Measurements from ENCODE around the gene ACMSD. TPM values are rescaled to one million over a fixed set of nuclear protein-coding genes. Genes with fewer than 3 reads are reported as not detected.
"Not testable (repeated sequence)": the region's sequence is repeated elsewhere in the genome, so short reads cannot be mapped to it uniquely, and the experiment has no call there.

Gene ACMSD
- total RNA-seq, 4 donors from 2014 or later, result not detected

GRCh38 chr2:134796373-134796772 is 42.0 kb upstream of the ACMSD start:
- Histone ChIP-seq H3K27ac (no peak overlapping the region), H3K9me3 (no peaks in the 10 kb centered on the region), H3K27me3 (no peaks in the 10 kb centered on the region), H3K36me3 (no peaks in the 10 kb centered on the region), H3K4me1 (no peaks in the 10 kb centered on the region), H3K4me3 (no peak overlapping the region)
- no peak for TF ChIP-seq POLR2AphosphoS5 (IDR thresholded peaks at IDR 0.05)
- TF ChIP-seq CTCF (IDR thresholded peaks at IDR 0.05), result no peak
- no peak for TF ChIP-seq POLR2A (IDR thresholded peaks at IDR 0.05)
- no peak for ATAC-seq
- 33 to 67% methylated on average over 1 of the region's 2 CpGs for WGBS, 2 donors (ENCODE audit: low coverage in 1 of 2)

- H3K27me3 ChIP-seq, result no peaks in the 10 kb centered on the region
- no peaks in the 10 kb centered on the region for H3K4me1 ChIP-seq
- no peak overlapping the region for H3K27ac ChIP-seq
- no peaks in the 10 kb centered on the region for H3K36me3 ChIP-seq
- no peak overlapping the region for H3K4me3 ChIP-seq
- no peak for ATAC-seq
- WGBS, 2 donors (ENCODE audit: low coverage in 1 of 2), result 84 to 91% methylated on average over 3 of the region's 3 CpGs
- H3K9me3 ChIP-seq, result peaks cover 0 to 15% (median 0%) of the 10 kb centered on the region in 3 donors
- TF ChIP-seq POLR2AphosphoS5 (IDR thresholded peaks at IDR 0.05), result no peak
- no peak for TF ChIP-seq POLR2A (IDR thresholded peaks at IDR 0.05)
- TF ChIP-seq CTCF (IDR thresholded peaks at IDR 0.05), result no peak
- TF ChIP-seq EP300 (IDR thresholded peaks at IDR 0.05), result no peak
Measured at GRCh38 chr2:134799936-134800335, 38.5 kb upstream of the ACMSD start.

- TF ChIP-seq POLR2AphosphoS5 (IDR thresholded peaks at IDR 0.05) (no peak), CTCF (IDR thresholded peaks at IDR 0.05) (no peak), EP300 (IDR thresholded peaks at IDR 0.05) (no peak), POLR2A (IDR thresholded peaks at IDR 0.05) (no peak)
- Histone ChIP-seq H3K27ac (no peak overlapping the region), H3K4me1 (no peaks in the 10 kb centered on the region), H3K27me3 (no peaks in the 10 kb centered on the region), H3K36me3 (no peaks in the 10 kb centered on the region), H3K4me3 (no peak overlapping the region), H3K9me3 (peaks cover 0 to 19% (median 0%) of the 10 kb centered on the region in 3 donors)
- no peak for ATAC-seq
- 39 to 100% methylated on average over 2 of the region's 2 CpGs for WGBS, 2 donors (ENCODE audit: low coverage in 1 of 2)
Measured at GRCh38 chr2:134800341-134800740, 38.1 kb upstream of the ACMSD start.

GRCh38 chr2:134803609-134804405 is 34.6 kb upstream of the ACMSD start:
- peaks cover 0 to 20% (median 0%) of the 10 kb centered on the region in 3 donors for H3K9me3 ChIP-seq
- H3K4me3 ChIP-seq, H3K27ac ChIP-seq, H3K4me1 ChIP-seq, H3K36me3 ChIP-seq, ATAC-seq, H3K27me3 ChIP-seq: not testable (repeated sequence)
- WGBS, 2 donors (ENCODE audit: low coverage in 1 of 2), result 70 to 78% methylated on average over 5 to 8 of the region's 13 CpGs

GRCh38 chr2:134815741-134816140 is 22.7 kb upstream of the ACMSD start:
- H3K36me3 ChIP-seq, result no peaks in the 10 kb centered on the region
- no peak for TF ChIP-seq EP300 (IDR thresholded peaks at IDR 0.05)
- TF ChIP-seq POLR2A (IDR thresholded peaks at IDR 0.05), result no peak
- no peak for TF ChIP-seq POLR2AphosphoS5 (IDR thresholded peaks at IDR 0.05)
- TF ChIP-seq CTCF (IDR thresholded peaks at IDR 0.05), result no peak
- 22% methylated on average over 1 of the region's 1 CpG; no CpG with 5 or more reads in 1 of the 2 donors for WGBS, 2 donors (ENCODE audit: low coverage in 1 of 2)
- no peaks in the 10 kb centered on the region for H3K4me1 ChIP-seq
- ATAC-seq, result no peak
- H3K4me3 ChIP-seq, result no peak overlapping the region
- H3K9me3 ChIP-seq, result peaks cover 0 to 14% (median 0%) of the 10 kb centered on the region in 3 donors
- H3K27me3 ChIP-seq, result no peaks in the 10 kb centered on the region
- no peak overlapping the region for H3K27ac ChIP-seq

Data from gastroesophageal sphincter (tissue), 4 donors.